KBM-7 (cell line): Measurements from ENCODE around the gene SLC30A1.
A peak's percentile ranks its signal among the peaks of the same experiment; 100 is the strongest.

ENCODE experiments used
- DNase-seq: peaks from one replicate; pipeline ENCODE4 v3.0.0-alpha.2; 2015
- in situ Hi-C: fragments of 300-500 bp; cut with MboI; formaldehyde crosslinking; loops from 2 replicates; pipeline ENCODE4 v1.14.3; 2020; ENCODE audit warnings: low sequenced_read_pairs, low pct_unique_long_range_greater_than_20kb, mixed read lengths

SLC30A1 gene

GRCh38 chr1:211610779-211611556 lies 32.0 kb upstream of the SLC30A1 start:
- in situ Hi-C loops: no loop called here
- no peak for DNase-seq

DNA sequence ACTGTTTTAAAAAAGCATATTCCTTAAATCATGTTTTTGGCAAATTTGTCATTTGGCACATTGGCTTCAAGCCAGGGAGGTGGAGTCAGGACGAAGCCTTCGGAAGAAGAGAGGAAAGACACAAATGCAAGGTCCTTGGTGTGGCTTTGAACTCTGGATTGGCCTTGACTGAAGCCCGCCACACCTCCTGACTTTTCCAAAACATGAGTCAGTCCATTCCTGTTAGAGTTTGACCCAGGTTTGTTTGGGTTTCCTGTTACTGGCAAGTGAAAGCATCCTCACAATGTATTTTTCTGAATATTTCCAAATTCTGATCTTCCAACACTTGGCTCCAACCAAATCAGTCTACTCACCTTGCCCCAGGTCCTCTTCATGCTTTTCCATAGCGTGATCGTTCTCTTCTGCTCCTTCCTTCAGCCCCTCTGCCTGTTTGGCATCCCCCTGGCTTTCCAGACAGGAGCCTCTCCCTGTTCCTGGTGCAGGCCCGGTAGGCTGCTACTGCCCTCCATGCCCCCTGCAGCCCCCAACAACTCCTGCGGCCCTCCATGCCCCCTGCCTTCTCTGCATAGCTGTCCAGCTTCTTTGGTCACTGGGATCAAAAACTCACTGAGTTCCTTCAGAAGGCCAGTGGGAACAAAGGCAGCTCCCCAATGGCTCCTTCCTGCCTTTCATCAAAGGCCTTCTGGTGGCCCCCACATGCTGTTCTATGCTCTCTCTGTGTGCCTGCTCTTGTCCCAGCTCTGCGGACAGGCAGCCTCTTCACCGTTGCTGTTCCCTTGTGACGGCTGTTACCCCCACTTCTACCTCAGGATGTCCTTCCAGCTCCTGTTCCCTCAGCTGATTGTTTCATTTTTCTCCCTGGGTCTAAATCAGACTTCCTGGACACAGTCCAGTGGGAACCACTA lies 30.4 kb upstream of the SLC30A1 start:
- in situ Hi-C loops: no loop called here
- DNase-seq: no peak

DNA sequence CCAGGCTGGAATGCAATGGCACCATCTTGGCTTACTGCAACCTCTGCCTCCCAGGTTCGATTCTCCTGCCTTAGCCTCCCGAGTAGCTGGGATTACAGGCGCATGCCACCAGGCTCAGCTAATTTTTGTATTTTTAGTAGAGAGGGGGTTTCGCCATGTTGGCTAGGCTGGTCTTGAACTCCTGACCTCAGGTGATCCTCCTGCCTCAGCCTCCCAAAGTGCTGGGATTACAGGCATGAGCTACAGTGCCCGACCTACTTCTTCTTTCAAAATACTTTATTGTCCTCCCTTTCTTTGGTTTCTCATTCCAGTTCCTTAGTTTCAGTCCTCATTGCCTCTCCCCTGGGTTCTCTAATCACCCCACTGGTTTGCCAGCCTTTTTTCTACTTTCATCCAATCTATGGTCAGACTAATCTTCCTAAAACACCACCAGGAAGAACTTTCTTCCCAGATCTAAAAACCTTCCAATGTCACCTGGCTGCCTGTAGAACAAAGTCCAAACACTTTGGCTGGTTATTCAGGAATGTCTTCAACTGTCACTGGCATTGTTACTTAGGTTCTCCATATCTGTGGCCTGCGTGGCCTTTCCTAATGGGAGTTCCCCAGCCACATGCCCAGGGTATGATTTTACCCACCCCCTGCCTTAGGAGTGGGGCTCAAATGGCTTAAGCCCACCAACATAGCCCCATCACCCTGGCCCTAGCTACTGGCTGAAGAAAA lies 29.0 kb upstream of the SLC30A1 start:
- in situ Hi-C loops: no loop called here

GRCh38 chr1:211606914-211607753 lies 28.2 kb upstream of the SLC30A1 start:
- DNase-seq: peak; percentile 86
- in situ Hi-C loops: no loop called here

More for the DNA sequence above, 29.0 kb upstream of the SLC30A1 start:
- no peak for DNase-seq

DNA sequence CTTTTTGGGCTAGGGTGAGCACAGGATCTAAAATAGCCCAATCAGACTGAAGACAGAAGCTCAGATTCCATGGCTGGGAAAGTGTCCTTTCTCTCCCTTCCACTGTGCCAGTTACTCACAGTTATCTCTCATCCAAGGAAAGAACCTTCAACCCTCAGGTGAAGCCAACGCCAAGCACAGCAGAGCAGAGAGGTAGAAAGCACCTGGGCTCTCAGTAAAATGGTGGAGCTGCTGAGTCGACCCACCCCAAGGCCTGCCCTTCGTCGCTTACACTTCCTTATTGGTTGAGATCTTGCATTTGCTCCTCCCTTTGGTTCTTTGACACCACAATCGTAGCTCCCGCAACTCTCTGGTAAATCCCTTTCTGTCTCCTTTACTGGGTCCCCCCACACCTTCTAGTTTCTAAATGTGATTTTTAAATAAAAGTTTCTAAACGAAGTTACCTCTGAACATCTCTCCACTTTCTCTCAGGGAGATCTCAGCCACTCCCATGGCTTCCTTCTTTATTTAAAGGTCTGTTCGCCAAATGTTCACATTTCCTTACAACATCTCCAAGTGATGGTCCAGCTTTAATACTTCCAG lies 27.5 kb upstream of the SLC30A1 start:
- no peak for DNase-seq
- in situ Hi-C loops: no loop called here

DNA sequence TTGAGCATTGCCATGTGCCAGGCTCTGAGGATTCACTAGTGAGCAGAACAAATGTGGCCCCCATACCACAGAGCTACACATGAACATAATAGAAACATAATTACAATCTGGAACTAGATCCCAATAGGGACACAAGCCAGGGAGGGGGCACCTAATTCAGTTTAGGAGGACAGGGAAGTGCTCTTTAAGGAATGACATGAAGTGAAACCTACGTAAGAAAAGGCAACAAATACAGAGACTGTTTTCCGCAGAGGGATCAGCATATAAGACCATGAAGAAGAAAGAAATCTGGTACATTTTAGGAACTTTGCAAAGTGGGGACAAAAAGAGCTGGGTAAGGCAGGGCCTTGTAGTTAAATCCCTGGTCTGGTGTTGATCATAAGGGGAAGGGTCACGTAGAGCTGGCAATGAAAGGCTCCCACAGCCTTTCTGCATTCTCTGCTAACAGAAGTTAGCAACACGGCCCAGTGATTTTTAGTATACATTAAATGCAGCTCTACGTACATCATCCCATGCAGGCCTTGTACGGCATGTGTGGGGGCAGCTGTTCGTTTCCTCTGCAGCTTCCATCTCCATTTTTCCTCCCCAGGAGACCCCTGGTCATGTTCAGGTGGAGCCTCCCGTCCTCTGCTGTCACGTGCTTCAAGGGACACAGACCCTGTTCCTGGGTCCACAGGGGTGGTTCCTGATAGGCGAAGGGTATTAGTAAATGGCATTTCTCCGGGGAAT lies 26.8 kb upstream of the SLC30A1 start:
- in situ Hi-C loops: no loop called here
- no peak for DNase-seq

DNA sequence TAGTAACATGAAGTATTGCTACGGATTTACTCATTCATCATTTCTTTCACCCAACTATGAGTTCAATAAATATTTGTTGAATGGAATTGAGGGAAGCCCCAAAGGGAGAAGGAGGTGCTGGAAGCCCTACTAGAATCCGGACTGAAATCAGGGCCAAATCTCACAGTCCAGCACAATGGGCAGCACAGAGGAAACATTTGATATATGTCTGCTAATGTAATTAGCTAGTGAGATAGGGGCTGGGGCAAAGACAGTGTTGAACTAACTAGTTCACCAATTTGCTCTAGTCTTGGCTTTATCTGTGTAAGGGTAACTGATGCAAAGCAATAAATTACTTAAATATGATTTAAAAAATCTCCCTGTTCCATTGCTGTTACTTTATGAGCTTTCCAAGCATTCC lies 26.1 kb upstream of the SLC30A1 start:
- no peak for DNase-seq
- in situ Hi-C loops: no loop called here

GRCh38 chr1:211604548-211604947 lies 25.6 kb upstream of the SLC30A1 start:
- in situ Hi-C loops: no loop called here

DNA sequence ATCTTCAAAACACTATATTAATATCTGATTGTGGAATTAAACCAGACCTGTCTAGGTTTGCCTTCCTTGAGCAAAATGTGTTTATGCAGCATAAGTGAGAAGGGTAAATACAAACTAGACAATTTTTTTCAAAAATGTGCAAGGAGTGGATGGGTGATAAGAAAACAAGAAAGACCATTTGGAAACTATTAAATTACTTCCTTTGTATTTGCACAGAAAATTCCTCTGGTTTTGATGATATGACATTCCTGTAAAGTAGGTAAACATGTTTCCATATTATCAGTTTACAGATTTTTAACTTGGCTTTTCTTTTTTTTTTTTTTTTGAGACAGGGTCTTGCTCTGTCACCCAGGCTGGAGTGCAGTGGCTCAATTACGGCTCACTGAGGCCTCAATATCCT lies 24.8 kb upstream of the SLC30A1 start:
- in situ Hi-C loops: no loop called here
- DNase-seq: no peak

More at GRCh38 chr1:211604548-211604947, 25.6 kb upstream of the SLC30A1 start:
- no peak for DNase-seq

DNA sequence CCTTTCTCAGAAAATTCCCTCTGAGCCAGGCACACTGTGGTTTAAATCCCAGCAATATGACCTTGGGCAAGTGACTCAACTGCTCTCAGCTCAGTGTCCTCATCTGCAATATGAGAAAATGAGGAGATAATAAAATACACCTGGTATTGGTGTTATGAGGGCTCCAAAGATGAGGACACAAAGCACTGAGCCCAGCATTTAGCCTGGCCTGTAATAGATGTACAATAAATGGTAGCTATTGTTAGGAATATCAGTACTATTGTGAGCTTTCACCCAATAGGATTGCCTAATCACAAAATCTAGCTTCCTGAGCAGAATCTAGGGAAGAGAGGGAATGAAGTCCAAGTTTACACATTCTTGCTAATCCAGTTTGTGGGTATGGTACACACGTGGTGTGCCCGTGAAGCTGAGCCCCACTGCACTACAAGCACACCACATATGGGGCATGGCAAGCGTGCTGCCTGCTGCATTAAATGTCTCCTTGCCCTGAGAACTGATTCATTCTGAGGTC lies 24.3 kb upstream of the SLC30A1 start:
- DNase-seq: no peak
- in situ Hi-C loops: no loop called here

- in situ Hi-C loops: no loop called here
- peak; percentile 44 for DNase-seq
Measured at GRCh38 chr1:211601982-211602670, 23.2 kb upstream of the SLC30A1 start.

DNA sequence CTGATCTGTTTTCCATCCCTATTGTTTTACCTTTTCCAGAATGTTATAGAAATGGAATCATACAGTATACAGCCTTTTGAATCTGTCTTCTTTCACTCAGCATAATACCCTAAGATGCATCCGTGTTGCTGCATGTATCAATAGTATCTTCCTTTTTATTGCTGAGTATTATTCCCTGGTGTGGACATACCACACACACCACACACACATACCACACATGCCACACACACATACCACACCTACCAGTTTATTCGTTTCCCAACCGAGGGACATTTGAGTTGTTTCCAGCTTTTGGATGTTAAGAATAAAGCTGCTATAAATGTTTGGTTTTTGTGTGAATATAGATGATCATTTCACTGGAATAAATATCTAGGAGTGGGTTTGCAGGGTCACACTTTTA lies 22.2 kb upstream of the SLC30A1 start:
- in situ Hi-C loops: no loop called here
- no peak for DNase-seq

GRCh38 chr1:211599250-211599649 lies 20.3 kb upstream of the SLC30A1 start:
- DNase-seq: no peak
- in situ Hi-C loops: no loop called here

GRCh38 chr1:211598514-211598913 lies 19.6 kb upstream of the SLC30A1 start:
- DNase-seq: no peak
- in situ Hi-C loops: no loop called here

DNA sequence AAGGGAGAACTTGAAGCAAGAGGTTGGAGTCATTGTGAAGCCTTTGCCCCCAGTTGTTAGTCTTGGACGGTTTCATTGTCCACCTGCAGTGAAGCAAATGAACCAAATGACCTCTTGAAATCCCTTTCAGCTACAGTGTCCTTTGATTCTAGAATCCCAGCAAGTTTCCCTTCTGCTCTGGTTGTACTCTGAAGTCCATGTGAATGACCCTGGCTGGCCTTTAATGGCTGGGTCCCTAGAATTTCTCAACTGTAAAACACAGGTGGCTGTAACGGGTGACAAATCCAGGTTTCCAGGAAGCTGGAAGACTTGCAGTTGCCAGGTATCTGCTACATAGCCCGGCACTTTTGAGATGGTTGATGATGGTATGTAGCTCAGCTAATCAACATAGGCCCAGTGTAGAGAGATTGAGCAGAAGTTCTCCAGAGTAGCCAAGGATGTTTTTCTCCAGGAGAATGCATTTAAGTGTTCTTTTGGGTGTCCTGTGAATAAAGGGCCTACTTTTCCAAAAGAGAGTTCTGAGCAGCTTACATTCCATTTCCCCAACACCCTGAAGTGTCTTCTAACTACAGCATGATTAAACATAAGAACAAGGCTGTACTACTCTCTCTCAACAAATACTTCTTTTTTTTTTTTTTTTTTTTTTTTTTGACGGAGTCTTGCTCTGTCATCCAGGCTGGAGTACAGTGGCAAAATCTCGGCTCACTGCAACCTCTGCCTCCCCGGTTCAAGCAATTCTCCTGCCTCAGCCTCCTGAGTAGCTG lies 17.6 kb upstream of the SLC30A1 start:
- in situ Hi-C loops: no loop called here

DNA sequence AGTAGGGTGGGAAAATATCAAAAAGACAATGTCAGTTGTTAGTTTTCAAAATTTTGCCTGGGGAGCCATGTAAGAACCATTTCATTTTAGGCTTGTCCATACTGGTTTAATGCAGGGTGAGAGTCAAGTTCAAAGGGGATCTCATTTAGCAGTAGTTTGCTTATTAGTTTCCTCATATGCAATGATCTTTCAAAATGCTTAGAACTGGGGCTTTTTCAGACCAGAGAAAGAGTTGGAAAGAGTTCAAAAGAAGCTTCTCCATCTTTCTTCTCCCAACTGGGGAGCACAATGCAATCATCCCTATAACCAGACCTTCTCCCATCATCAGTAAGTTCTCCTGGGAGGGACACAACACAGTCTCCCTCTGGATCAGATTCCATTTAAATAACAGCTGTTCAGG lies 16.5 kb upstream of the SLC30A1 start:
- DNase-seq: no peak
- in situ Hi-C loops: no loop called here

More for the DNA sequence above, 17.6 kb upstream of the SLC30A1 start:
- no peak for DNase-seq
